ENCODE measurements around the gene NR0B2.
A peak's percentile ranks its signal among the peaks of the same experiment; 100 is the strongest.

Gene NR0B2

DNA sequence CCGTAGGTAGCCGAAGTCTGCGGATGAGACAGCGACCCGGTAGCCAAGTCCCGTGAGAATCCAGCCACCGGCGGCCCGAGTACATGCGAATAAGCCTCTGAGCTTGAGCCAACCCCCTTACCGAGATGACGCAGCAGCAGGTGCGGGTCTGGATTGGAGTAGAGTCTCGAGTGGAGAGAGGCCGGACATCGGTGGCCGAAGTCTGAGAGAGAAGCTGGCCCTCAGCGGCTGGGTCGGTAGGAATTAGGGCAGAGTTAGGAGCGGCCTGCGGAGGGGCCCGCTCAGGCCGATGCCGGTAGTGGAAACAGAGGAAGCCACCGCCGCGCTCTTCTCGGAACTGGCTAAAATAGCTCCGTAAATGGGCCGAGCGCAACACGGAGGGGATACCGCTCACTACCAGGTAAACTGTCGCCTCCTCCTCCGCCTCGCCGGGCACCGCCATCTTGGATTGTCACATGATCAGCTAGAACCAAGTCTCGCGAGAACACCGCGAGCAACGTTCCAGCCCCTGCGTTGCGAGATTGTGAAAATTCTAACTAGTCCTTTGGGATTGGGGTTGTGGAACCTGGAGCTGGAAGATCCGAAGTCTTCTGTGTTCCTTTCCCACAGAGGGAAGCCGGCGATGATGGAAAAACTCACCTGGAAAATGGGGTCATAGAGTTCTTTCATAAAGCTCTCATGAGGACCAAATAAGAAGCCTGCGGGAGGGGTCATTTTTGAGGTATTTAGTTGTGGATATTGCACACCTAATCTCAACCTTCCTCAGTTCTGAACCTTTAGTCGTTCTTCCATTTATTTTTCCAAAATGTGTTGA lies 13.6 kb downstream of the NR0B2 start, which contains the start of gene GPATCH3:
TSS of gene GPATCH3 (minus strand) at position 467 of the 814 bp plus-strand sequence. CDS start at position 442, 25 bp downstream.
- H3K4me1 ChIP-seq: peaks cover 0 to 19% (median 18%) of the 10 kb centered on the region in 4 donors
- TF ChIP-seq, protein P1, sequence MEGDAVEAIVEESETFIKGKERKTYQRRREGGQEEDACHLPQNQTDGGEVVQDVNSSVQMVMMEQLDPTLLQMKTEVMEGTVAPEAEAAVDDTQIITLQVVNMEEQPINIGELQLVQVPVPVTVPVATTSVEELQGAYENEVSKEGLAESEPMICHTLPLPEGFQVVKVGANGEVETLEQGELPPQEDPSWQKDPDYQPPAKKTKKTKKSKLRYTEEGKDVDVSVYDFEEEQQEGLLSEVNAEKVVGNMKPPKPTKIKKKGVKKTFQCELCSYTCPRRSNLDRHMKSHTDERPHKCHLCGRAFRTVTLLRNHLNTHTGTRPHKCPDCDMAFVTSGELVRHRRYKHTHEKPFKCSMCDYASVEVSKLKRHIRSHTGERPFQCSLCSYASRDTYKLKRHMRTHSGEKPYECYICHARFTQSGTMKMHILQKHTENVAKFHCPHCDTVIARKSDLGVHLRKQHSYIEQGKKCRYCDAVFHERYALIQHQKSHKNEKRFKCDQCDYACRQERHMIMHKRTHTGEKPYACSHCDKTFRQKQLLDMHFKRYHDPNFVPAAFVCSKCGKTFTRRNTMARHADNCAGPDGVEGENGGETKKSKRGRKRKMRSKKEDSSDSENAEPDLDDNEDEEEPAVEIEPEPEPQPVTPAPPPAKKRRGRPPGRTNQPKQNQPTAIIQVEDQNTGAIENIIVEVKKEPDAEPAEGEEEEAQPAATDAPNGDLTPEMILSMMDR (IDR thresholded peaks at IDR 0.05): no peak
- H3K27ac ChIP-seq: peak within 1 kb of the TSS; percentile 71 to 75
- H3K36me3 ChIP-seq: peaks cover 20 to 36% (median 21%) of the 10 kb centered on the region in 3 donors
- intact Hi-C loops (cut with DNase I; ENCODE audit: low total_unique reads): loop anchor here (2.0 kb wide), 1 partner anchor 21 kb away; the partner anchor contains the start of gene NUDC
- H3K9me3 ChIP-seq: no peaks in the 10 kb centered on the region
- DNase-seq: peak; percentile 93 to 96
- H3K4me3 ChIP-seq: peak within 1 kb of the TSS; percentile 78 to 80
- H3K27me3 ChIP-seq: no peaks in the 10 kb centered on the region

DNA sequence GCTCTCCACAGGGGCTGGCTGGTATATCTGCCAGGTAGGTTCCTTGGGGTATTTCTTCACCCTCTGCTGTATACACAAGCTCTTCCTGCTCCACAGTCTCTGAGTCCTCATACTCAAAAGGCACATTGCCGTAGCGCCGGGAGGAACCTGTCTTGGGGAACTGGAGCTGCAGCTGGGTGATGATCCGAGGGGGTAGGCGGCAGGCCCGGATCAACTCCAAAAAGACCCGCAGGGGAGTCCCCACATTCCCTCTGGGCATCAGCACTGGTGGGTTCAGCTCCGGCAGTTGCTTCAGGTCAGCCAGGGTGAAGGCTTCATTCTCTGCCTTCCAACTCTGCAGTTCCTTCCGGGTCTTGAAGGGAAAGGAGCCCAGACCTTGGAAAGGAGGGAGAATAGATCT lies 16.4 kb downstream of the NR0B2 start:
- Histone ChIP-seq H3K27ac (no peak overlapping the region), H3K9me3 (no peaks in the 10 kb centered on the region), H3K4me1 (peaks cover 0 to 19% (median 18%) of the 10 kb centered on the region in 4 donors), H3K4me3 (no peak overlapping the region), H3K27me3 (no peaks in the 10 kb centered on the region), H3K36me3 (peaks cover 37 to 65% (median 45%) of the 10 kb centered on the region in 3 donors)
- TF ChIP-seq, protein P1 (IDR thresholded peaks at IDR 0.05): no peak
- no peak for DNase-seq
- intact Hi-C loops (cut with DNase I; ENCODE audit: low total_unique reads): no loop called here

DNA sequence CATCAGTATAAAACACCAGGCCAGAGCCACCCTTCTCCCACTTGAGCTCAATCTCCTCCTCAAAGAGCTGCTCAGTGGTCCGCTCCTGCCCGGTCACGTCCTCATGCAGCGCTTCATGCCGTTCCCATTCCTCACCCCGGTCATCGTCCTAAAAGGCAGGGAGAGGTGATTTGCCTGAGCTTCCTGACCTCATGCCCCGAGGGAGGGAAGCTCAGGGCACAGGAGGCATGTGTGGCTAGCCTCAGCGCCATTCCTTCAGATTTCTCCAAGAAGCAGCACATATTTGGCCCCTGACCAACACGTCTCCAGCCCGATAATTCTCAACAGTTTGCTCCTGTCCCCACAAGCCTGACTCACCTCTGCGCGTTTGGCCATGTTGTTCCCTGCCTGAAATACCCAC lies 19.5 kb downstream of the NR0B2 start:
- peaks cover 0 to 17% (median 13%) of the 10 kb centered on the region in 4 donors for H3K4me1 ChIP-seq
- DNase-seq: no peak
- intact Hi-C loops (cut with DNase I; ENCODE audit: low total_unique reads): no loop called here
- no peak overlapping the region for H3K27ac ChIP-seq
- peaks cover 37 to 74% (median 51%) of the 10 kb centered on the region in 3 donors for H3K36me3 ChIP-seq
- no peaks in the 10 kb centered on the region for H3K9me3 ChIP-seq
- no peaks in the 10 kb centered on the region for H3K27me3 ChIP-seq
- TF ChIP-seq, protein P1 (IDR thresholded peaks at IDR 0.05): no peak
- H3K4me3 ChIP-seq: no peak overlapping the region

DNA sequence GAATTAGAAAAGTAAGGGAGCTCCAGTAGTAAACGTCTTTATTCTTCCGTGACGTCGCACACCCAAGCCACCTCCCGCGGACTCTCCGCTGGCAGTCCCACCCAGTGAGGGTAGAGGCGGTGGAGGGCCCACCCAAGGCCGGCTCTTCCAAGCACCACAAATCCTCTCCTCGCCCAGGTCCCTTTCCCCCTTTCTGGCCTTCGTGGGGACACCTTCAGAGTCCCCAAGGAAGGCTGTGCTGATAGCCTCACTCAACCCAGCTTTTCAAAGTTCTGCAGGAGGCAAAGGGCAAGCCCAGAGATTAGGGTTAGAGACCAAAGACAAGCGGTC lies 23.3 kb downstream of the NR0B2 start:
- no peaks in the 10 kb centered on the region for H3K9me3 ChIP-seq
- H3K27me3 ChIP-seq: no peaks in the 10 kb centered on the region
- intact Hi-C loops (cut with DNase I; ENCODE audit: low total_unique reads): no loop called here
- TF ChIP-seq, protein P1 (IDR thresholded peaks at IDR 0.05): no peak
- H3K27ac ChIP-seq: peak overlapping the region; percentile 88 to 91
- DNase-seq: no peak
- H3K4me1 ChIP-seq: peaks cover 0 to 27% (median 17%) of the 10 kb centered on the region in 4 donors
- H3K36me3 ChIP-seq: peaks cover 51 to 75% (median 58%) of the 10 kb centered on the region in 3 donors
- peak overlapping the region; percentile 75 to 83 for H3K4me3 ChIP-seq

DNA sequence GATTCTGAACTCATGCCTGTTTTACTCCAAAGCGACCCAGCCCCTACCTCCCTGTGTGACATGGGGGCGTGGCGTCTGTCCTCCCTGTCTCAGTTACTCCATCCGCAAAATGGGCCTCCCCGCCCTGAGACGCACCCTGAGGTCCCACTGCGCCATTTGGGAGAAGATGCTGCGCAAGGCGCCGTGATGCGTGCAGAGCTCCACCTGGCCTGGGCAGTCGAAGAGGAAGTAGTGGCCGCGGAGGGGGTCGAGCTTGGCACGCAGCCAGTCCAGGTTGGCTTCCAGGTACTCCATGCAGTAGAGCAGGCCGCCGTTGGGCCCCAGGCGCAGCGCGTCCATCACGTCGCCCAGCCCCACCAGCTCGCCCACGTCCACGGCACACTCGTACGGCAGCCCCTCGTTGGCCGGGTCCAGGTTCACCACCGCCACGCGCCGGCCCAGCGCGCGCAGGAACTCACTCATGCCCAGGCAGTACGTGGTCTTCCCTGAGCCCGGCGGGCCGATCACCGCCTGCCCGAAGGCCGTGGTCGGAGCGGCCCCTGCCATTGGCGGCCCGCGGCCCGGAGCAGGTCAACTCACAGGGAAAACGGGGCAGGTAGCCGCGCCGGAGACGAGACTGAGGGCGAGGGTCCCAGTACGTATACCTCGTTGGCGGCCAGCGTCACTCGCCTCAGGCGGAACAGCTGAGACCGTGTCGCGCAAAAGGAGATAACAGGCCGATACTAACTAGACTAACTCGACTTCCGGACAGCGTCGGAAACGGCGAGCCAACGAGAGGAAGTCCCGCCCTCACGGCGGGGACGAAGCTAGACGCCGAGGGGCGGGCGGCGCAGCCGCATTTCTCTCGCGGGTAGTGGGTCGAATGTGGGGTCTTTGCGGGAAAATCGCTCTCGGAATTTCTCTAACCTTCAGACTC lies 24.0 kb downstream of the NR0B2 start, which contains the start of gene GPN2:
TSS of gene GPN2 (minus strand) at position 733 of the 916 bp plus-strand sequence. CDS start at position 546, 187 bp downstream.
- Histone ChIP-seq H3K4me3 (peak within 1 kb of the TSS; percentile 75 to 83), H3K27me3 (no peaks in the 10 kb centered on the region), H3K27ac (peak within 1 kb of the TSS; percentile 88 to 91), H3K9me3 (no peaks in the 10 kb centered on the region), H3K36me3 (peaks cover 57 to 75% (median 58%) of the 10 kb centered on the region in 3 donors), H3K4me1 (peaks cover 0 to 27% (median 17%) of the 10 kb centered on the region in 4 donors)
- peak; percentile 74 to 87 for DNase-seq
- TF ChIP-seq, protein P1 (IDR thresholded peaks at IDR 0.05): peak in 1 of 2 experiments; percentile 6
- intact Hi-C loops (cut with DNase I; ENCODE audit: low total_unique reads): no loop called here
